Globus pallidus (tissue), 1 donor: ENCODE results near the gene MGAT5B.
"Not testable (repeated sequence)": the region's sequence is repeated elsewhere in the genome, so short reads cannot be mapped to it uniquely, and the experiment has no call there.

ENCODE experiments used
- DNase-seq: peaks from one replicate; pipeline ENCODE4 v3.0.0-alpha.2; 2015; ENCODE audit warnings: low spot score

Gene MGAT5B

DNA sequence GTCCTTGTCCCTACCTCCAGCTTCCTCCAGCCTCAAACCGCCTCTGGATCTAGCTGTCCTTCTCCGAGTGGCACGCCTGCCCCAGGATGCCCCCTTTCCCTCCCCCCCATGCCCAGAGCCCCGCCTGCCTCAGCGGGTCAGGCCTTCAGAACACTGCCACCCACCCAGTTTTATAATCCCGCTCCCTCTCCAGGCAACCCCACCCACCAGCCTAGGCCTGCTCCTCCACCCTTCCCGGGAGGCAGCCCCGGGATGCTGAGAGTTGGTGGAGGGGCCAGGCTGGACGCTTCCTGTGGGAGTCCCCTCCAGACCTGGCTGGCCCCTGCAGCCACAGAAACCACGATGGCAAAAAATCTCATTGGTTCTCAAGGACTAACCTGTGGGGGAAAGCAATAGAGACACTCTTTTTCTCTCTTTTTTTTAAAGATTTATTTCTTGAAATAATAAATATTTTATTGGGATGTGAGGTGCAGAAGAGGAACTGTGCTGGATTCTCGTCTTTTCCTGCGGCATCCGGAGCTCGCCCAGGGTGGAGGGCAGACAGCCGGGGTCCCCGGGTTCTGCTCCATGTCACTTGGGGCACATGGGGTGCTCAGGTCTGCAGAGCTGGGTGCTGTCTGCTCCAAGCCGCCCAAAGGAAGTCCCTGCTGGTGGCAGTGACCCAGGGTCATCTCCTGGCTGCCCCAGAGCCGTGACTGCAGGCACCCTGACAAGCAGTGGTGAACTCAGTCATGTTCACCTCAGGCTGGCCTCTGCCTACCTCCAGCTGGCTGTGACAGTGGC lies 81.9 kb downstream of the MGAT5B start:
- DNase-seq, result no peak

DNA sequence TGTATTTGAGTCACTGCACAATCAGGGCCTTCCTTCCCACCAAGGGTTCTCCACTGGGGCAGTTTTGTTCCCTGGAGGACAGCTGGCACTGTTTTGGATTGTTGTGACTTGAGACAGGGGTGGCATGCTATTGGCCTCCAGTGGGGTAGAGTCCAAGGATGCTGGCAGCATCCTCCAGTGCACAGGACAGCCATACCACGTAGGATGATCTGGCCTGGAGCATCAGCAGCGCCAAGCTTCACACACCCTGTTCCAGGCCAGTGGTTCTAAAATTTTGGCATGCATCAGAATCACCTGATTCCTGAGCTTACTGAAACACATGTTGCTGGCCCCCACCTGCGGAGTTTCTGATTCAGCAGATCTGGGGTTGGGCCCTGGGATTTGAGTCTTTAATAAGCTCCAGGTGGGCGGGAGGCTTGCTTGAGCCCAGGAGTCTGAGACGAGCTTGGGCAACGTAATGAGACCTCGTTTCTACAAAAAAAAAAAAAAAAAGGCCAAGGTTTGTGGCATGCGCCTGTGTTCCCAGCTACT lies 83.2 kb downstream of the MGAT5B start:
- no peak for DNase-seq

DNA sequence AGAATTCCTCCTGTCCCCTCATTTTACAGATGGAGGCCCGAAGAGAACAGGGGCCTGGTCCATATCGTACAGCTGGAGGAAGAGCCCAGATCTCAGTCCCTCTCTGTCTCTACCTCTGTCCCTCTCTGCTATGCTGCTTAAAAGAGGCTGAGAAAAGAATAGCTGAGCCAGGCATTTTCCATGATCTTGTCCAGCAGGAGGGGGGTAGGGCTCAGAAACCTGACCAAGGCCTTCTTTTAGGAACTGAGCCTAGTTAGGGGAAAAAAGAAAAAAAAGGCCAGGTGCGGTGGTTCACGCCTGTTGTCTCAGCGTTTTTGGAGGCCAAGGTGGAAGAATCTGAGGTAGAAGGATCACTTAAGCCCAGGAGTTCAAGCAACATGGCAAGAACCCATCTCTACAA lies 84.2 kb downstream of the MGAT5B start:
- DNase-seq, result no peak

DNA sequence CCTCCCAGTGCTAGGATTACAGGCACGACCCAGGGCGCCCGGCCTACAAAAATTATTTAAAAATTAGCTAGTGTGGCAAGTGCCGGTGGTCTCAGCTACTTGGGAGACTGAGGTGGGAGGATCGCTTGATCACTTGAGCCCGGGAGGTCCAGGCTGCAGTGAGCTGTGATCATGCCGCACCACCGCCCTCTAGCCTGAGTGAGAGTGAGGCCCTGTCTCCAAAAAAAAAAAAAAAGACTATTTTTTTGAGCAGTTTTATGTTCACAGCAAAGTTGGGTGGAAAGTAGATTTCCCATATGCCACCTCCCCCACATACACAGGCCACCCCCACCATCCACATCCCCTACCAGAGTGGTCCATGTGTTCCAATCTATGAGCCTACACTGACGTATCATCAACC lies 84.9 kb downstream of the MGAT5B start:
- no peak for DNase-seq

DNA sequence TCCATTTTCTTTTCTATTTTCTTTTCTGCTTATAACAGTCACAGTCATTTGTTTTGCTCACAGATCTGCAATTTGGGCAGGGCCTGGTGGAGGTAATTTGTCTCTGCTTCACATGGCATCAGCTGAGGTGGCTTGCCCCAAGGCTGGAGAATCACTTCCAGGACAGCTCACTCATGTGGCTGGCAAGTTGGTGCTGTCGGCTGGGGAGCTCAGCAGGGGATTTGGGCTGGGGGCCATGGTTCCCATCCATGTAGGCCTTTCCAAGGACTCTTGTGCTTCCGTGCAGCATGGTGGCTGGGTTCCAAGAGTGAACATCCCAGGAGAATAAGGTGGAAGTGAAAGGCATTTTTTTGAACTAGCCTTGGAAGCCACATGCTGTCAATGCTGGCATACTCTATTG lies 85.7 kb downstream of the MGAT5B start:
- DNase-seq, result no peak

DNA sequence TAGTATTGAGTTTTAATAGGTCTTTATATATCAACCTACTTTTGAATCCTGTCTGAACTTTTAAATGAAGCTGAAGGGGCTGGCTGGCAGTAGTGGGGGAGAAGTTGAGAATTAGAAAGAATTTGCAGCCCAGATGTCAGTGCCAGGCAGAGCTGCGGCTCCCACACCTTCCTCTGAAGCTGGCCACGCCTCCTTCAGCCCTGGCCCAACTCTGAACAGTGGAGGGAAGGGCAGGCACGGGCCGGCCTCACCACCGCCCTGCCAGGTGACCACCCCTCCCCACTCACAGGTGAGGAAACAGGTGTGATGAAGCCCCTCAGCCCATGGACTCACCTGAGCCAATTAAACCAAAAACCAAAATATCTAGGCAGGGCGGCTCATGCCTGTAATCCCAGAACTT lies 87.0 kb downstream of the MGAT5B start:
- no peak for DNase-seq

DNA sequence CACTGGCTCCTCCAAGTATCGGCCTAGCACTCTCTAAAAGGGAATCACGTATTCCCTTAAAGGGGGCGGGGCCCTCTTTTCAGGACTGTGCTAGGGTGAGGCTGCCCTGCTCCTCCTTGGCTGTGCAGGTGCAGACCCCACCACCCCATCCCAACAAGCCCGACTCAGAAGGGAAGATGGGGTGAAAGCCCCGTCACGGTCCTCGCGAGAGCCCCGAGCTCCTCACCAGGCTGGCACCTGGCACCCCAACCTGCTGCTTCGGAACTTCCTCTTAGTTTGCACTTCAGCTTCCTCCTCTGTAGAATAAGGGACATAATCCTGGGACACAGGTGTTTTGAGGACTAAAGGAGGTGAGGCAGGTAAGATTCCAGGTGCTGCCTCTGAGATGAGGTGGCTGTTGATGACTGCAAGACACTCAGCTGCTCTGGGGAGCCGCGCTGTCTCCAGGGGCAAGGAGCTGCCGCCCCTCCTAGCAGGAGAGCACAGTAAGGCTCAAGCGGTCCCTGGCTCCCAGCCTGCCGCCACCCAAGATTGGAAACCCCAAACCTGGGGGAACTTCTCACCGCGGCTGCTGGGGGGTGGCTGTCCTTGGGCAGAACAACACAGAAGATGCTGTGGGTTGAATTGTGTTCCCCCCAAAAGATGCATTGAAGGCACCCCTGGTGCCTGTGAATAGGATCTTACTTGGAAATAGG lies 88.8 kb downstream of the MGAT5B start:
- no peak for DNase-seq

DNA sequence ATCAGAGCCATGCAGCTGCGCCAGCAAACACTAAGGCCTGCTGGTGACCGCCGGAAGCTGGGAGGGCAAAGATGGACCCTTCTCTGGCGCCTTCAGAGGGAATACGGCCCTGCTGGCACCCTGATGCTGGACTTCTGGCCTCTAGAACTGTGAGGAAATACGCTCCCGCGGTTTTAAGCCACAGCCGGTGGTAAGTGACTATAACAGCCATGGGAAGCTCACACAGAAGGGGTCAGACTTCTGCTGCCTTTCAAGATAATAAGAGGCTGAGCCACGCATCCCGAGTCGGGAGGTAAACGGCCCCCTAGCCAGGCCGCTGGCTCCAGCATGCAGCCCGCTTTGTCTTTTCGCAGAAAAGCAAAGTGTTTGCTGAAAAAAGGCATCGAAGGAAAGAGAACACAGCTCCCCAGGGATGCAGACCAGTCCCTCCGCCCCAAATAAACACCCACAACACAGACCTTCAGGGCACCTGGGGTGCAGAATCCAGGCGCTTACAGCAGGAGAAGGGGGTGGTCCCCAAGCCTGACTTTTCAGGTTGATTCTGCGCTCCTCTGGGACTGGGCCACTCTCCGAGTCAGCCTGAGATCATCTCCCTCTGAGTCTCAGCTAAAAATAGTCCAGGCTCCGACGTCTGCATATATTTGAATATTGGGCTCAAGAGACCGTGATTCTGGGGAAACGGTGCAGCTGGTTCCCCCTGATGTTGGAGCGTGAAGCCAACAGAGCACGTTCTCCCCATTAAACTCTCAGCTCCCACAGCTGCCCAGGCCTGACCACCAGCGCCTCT lies 89.7 kb downstream of the MGAT5B start:
- no peak for DNase-seq

DNA sequence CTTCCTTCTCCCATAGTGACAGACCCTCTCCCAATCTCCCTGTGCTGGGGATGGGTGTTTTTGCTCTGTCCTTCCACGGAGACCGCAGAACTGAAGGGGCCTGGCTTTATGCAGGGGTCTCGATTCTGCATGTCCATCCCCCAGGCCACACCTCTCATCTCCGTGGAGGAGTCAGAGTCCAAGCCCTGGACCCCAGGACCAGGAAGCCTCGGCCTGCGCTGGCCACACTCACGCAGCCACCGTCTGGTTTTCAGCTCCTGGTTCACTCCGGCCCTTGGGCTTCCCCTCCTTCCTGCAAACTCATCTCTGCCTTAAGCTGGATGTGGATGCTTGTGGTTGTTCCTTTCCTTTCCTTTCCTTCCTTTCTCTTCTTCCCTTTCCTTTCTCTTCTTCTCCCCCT lies 90.8 kb downstream of the MGAT5B start:
- DNase-seq, result no peak

DNA sequence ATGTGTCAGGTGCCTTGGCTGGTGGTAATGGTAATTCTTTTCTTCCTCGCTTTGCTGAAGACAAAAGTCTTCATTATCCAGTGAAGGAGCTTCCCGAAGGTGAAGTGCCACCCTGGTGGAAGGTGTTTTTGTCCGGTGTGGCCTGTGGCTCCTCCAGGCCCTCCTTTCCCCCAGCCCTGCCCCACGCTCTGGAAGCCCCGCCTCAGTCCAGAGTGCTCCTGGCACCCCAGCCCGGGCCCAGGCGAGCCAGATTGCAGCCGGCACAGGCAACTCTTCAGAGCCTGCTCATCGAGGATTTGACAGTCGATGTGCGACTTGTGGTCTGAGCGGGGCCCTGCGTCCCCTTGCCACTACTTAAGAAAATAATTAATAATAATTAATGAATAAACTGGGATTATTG lies 93.7 kb downstream of the MGAT5B start:
- DNase-seq, result no peak

DNA sequence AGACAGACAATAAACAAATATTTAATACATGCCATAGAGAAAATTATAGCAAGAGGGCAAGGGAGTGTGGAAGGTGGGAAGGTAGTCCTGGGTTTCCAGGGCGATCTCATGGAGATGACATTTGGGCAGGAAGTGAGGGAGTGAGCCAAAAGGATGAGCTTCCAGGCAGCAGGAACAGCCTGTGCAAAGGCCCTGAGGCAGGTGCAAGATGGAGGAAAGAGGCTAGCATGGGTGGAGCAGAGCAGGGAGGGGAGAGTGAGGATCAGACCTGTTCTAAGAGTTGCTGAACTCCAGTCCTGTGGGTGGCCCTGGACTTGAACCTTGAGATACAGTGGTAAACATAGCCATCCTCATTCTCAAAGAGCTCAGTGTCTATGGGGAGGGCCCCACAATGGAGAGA lies 94.7 kb downstream of the MGAT5B start:
- DNase-seq, result no peak

DNA sequence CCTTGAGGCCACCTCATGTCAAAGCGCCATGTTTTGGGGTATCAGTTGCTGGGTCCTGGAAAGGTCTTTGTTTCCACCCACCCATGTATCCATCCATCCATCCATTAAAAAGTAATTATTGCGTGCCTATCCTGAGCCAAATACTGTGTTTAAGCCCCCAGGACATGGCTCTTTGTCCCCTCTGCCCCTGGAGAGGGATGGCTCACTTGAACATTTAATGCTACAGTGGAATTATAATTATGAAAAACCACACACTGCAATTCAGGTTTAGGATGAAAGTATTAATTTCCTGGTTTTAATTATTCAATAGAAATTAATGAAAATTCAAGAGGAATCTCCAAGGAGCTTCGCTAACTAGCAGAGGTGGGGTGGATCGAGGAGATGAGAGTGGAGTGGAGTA lies 97.8 kb downstream of the MGAT5B start:
- DNase-seq, result no peak

DNA sequence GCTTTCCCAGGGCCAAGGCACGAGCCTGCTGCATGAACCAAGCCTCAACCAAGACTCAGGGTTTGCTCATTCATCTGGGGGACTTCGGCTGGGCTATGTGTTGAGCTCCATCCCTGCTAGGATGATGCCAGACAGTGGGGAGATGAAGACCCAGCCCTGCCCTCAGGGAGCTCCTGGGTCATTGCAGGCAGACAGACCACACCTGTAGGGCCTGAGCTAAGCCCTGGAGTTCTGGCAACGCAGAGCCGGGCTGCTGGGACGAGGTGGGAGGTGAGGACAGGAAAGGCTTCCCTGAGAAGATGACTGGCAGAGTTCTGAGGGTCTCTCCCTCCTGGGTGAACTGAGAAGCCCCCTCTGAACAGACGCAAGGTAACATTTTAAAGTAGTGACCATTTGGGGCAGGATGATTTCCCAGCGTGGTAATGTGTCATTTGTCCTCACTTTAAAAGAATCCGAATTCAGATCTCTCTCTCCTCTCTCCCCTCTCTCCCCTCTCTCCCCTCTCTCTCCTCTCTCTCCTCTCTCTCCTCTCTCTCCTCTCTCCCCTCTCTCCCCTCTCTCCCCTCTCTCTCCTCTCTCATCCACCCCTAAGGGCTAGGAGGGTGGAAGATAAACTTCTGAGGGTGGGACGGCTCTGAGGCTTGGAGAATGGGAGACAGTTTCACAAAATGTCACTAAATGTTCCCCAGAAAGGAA lies 98.4 kb downstream of the MGAT5B start:
- no peak for DNase-seq

DNA sequence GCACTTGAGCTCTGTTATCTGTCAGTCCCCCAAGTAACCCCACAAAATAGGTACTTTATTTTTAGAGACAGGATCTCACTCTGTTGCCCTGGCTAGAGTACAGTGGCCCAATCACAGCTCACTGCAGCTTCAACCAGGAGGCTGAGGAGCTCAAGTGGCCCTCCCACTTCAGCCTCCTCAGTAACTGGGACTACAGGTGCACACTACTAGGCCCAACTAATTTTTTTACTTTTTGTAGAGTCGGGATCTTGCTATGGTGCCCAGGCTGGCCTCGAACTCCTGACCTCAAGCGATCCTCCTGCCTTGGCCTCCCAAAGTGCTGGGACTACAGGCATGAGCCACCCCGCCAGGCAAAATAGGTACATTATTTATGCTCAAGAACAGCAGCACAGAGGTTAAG lies 99.6 kb downstream of the MGAT5B start:
- no peak for DNase-seq

DNA sequence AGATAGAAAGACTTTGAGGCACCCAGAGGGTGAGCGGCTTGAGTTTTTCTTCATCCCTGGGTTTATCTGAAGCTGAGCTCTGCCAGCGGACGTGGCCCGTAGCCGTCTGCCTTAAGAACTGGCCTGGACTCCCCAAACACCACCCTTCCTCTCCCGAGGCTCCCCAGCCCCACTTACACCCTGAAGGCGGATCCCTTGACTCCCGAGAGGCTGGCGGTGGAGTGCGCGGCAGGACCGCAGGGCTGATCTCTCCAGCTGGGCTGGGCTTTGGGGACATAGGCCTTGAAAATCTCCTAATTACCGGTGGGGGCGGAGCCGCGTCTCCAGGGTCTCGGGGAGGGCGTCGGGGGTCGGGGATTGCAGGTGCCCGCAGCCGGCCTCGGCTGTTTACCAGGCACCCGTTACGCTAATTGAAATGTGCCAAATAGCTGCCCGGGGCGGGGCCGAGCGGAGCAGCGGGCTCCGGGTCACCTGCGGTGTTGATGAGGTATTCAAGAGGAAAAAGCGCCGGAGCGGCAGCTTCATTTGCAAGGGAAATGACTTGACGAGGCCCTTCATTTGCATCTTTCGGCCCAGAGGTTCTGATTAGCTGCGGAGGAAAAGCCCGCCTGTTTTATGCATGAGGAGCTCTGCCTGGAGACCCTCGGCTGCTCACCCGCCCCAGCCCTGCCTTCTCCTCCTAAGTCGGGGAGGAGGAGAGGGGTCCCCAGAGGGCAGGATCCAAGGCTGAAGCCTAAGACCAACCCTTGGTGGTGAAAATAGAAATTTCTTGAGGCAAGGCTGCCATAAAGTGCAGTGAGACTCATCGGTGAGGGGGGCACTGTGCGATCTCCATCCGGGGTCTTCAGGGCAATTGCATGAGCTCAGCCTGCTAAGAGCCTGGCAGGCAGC lies 100.7 kb downstream of the MGAT5B start:
- DNase-seq, result no peak

DNA sequence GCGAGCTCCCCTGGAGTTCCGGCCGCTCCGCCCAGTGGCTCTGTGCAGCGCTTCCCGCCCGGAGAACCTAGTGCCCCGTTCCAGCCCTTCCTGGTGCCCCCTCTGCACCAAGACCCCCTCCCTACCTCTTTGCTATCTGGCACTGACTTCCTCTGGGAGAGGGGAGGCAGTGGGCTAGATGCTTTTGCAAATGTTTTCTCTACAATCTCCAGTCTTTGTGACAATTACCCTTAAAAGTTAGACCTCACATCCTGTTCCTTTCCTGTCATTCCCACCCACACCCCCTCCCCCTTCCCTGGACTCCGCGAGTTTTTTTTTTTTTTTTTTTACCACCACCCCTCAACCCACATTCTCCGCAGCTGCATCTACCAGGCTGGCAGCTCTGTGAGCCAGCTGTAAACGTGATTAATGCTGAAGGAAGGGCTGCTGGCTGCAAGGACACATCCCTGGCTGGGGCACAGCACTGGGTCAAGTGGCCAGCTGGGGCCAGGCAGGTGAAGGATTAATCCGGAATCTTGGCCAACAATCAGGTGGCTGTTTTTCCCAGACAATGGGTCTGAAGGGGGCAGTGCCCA lies 101.5 kb downstream of the MGAT5B start:
- DNase-seq, result no peak

DNA sequence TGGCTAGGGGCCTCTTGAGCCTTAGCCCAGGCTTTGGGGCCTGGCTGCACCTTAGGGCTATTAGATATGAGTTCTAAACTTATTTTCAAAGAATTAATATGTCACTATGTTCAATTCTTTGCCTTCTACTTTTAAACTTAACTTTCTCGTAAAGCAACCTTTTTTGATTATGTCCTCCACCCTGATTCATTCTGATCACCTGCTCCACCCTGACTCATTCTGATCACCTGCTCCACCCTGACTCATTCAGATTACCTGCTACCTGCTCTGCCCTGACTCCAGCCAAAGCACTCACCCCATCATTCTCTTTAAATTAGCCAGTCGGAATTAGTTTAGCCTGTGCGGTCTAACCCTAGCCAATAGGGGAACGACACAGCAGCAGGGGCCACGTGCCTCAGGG lies 102.0 kb downstream of the MGAT5B start:
- not testable (repeated sequence) for DNase-seq

DNA sequence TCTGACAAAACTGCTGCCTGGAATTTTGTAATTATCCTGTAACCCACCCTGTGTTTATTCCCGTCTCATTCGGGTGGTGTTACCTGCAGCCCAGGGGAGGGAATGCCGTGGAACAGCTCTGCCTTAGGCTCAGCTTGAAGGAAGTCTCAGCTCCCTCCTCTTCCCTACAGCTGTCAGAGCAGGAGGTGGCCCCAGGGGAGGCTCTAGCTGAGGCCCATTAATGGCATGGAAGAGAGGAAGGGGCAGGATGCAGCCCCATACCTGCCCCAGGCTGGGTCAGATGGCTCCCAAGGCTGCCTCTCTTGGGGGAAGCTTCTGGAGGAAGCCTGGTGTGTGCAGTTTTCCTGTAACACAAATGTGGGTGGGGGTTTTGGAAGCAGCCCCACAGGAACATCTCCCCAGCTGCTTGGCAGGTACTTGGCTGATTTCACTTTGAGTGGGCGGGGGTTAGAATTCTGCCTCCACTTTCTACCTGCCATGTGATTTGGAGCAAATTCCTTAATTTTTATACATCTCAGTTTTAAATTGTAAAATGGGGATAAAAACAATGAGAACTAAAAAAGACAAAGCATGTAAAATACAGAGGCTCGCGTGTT lies 103.9 kb downstream of the MGAT5B start:
- no peak for DNase-seq

DNA sequence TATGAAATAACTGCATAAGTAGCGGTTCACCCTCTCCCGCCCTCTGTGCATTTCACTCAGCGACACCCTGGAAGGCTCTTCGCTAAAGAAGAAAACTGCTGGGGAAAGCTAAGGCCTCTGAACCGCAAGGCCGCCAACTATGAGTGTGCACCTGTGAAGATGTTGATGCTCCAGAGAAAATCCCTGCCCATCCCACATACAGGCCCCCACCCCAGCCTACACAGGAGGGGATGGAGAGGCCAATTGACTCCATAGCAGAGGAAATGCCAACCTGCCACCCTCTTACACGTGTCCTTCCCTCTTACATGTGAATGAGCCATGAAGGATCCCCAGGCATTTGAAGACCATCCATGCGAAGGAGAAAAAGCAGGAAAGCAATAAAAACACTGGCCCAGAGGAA lies 104.8 kb downstream of the MGAT5B start:
- no peak for DNase-seq

DNA sequence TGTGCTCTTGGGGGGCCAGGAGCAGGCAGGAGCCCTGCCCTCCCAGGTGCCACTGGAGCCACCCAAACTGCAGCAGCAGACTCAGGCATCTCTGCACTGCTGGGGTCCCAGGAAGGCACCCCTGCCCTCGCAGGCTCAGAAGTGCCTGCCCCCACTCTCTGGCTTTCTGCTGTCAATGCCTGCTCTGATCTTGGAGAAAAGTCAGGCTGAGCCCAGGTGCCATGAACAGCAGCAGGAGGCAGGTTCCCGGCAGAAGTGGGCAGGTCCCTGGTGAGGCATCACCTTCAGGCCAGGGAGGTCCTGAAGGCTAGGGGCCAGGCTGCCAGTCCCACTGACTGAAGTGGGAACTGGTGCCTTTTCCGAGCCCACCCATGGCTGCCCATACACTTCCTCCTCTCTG lies 106.5 kb downstream of the MGAT5B start:
- no peak for DNase-seq
